NB4 (cell line): ENCODE measurements around the gene HHATL.

Source experiments
- DNase-seq: peaks from one replicate; pipeline ENCODE4 v3.0.0; 2010; ENCODE audit warnings: low read depth
- H3K4me3 ChIP-seq: one replicate; pipeline ENCODE4 v1.5.1; 2011; ENCODE audit warnings: mild to moderate bottlenecking, low read depth, low read length, moderate library complexity
- MYC ChIP-seq: IDR thresholded peaks from 2 replicates; pipeline ENCODE4 v1.6.1; 2011; ENCODE audit warnings: low read depth, low read length
- POLR2A ChIP-seq: IDR thresholded peaks from 2 replicates; pipeline ENCODE4 v1.6.1; 2011; ENCODE audit warnings: mild to moderate bottlenecking; ENCODE audit not compliant: insufficient read length; ENCODE audit errors: extremely low read depth
- TF ChIP-seq, protein P1 (sequence below): IDR thresholded peaks from 2 replicates; pipeline ENCODE4 v1.6.1; 2011; ENCODE audit warnings: low read depth, low read length
- TF ChIP-seq, protein P2 (sequence below): IDR thresholded peaks from one replicate; pipeline ENCODE4 v1.5.1; 2012; ENCODE audit warnings: low read depth, low read length

HHATL gene

GRCh38 chr3:42668413-42668760 lies 34.2 kb downstream of the HHATL start:
- no peak for DNase-seq
- H3K4me3 ChIP-seq = no peak overlapping the region
- TF ChIP-seq, protein P1, sequence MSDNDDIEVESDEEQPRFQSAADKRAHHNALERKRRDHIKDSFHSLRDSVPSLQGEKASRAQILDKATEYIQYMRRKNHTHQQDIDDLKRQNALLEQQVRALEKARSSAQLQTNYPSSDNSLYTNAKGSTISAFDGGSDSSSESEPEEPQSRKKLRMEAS = no peak
- no peak for TF ChIP-seq MYC
- no peak for TF ChIP-seq POLR2A
- TF ChIP-seq, protein P2, sequence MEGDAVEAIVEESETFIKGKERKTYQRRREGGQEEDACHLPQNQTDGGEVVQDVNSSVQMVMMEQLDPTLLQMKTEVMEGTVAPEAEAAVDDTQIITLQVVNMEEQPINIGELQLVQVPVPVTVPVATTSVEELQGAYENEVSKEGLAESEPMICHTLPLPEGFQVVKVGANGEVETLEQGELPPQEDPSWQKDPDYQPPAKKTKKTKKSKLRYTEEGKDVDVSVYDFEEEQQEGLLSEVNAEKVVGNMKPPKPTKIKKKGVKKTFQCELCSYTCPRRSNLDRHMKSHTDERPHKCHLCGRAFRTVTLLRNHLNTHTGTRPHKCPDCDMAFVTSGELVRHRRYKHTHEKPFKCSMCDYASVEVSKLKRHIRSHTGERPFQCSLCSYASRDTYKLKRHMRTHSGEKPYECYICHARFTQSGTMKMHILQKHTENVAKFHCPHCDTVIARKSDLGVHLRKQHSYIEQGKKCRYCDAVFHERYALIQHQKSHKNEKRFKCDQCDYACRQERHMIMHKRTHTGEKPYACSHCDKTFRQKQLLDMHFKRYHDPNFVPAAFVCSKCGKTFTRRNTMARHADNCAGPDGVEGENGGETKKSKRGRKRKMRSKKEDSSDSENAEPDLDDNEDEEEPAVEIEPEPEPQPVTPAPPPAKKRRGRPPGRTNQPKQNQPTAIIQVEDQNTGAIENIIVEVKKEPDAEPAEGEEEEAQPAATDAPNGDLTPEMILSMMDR = no peak

DNA sequence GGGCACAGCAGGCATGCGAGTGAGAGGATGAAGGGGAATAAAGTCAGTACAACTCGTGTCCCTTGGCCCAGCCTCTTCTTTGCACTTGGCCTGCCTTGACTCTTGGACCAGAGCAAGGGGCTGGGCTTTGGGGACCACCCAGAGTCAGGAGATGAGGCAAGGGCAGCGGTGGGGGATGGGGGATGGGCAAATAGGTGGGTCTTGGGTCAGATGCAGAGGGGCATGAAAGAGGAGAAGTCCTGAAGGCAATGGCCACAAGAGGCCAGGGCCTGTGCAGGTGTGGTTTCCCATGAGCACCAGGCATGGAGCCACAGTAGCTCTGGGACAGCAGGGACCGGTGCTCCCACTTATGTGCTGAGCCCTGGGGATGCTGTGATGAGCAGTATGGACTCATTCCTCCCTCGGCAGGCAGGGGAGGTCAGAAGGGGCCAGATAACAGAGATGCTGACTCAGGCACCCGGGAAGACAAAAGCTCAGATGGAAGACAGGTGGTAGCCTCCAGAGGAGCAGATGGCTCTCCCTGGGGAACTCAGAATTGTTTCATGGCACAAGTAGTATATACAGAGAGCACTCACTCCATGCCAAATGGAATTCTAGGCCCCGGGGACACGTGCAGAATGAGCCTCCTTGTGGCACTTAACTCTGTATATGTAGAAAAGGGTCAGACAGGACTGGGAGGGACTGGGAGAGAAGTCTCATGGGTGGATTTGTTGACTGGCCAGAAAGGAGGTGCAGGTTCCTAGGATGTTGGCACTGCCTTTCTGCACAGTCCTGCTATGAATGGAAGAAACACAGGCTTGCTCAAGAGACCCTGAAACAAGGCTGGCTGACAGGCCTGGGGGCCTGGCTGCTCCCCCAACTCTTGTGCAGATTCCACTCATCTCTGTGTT lies 34.8 kb downstream of the HHATL start:
- H3K4me3 ChIP-seq = no peak overlapping the region
- DNase-seq = no peak
- TF ChIP-seq POLR2A = no peak
- TF ChIP-seq, protein P2 = no peak
- TF ChIP-seq, protein P1 = no peak
- no peak for TF ChIP-seq MYC

DNA sequence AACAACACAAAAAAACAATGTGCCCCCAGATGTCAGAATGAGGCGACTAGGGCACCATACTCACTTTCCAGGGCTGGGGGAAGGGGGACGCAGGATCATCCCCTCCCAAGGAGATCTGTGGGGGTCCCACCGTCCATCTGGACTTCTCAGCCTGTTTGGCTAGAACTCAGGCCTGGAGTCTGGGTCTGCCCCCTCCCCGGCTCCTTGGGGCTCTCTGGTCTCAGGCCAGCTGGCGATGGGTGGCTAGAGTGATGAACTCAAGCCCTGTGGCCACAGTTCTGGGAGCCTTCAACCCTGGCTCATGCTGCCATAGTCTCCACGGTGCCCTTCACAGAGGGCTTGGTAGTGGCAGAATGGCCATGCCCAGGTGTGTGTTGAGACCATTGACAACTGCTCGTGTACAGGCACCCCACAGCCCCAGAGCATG lies 35.5 kb downstream of the HHATL start:
- no peak overlapping the region for H3K4me3 ChIP-seq
- TF ChIP-seq POLR2A (no peak), MYC (no peak)
- TF ChIP-seq, protein P1 = no peak
- TF ChIP-seq, protein P2 = no peak
- no peak for DNase-seq

DNA sequence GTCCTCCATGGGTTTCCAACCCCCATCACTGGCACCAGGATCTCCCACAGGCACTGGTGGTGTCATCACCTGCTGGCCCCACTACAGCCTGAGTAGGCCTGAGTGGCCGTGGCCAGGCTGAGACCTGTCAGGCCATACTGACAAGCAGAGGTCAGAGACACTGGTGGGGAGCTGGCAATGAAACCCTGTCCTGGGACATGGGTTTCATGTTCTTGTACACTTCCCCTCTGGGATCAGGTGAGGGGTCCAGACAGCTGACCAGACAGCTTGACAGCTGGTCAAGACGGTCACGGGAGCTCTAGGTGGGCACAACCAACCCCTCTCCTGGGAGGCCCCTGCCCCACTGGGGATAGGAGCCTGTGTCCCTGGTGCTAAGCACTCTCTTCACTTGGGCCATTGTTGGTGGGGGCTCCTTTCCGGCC lies 36.0 kb downstream of the HHATL start:
- TF ChIP-seq MYC (no peak), POLR2A (no peak)
- TF ChIP-seq, protein P1 = no peak
- TF ChIP-seq, protein P2 = no peak
- H3K4me3 ChIP-seq = no peak overlapping the region
- no peak for DNase-seq

DNA sequence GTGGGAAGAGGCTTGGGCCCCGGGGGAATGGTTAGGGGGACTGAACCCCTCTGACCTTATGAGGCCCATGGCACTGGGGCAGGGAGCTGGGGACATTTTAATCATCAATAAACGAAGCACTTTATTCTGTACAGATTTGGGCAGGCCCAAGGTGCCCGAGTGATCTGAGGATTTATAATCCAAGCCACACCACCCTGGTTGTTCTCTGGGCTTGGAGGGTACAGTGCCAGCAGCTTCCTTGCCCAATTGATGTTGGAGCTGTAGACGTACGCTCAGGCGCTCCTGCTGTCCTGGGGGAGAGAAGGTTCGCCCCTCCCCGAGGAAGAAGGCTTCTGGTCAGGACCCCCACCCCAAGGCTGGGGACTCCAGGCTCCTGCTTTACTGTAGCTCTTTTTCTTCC lies 36.6 kb downstream of the HHATL start:
- H3K4me3 ChIP-seq = no peak overlapping the region
- DNase-seq = no peak
- TF ChIP-seq POLR2A = no peak
- TF ChIP-seq, protein P1 = no peak
- no peak for TF ChIP-seq MYC
- TF ChIP-seq, protein P2 = no peak
